ENCODE data around the gene ZNF148.

Gene ZNF148

GRCh38 chr3:125236331-125236903 is 138.7 kb downstream of the ZNF148 start:
- DNase-seq = no peak
- no peaks in the 10 kb centered on the region for H3K9me3 Mint-ChIP-seq
- no peak overlapping the region for H3K4me3 Mint-ChIP-seq
- peak overlapping the region; percentile 6 for H3K27ac Mint-ChIP-seq
- H3K36me3 Mint-ChIP-seq (ENCODE audit: low read depth) = peaks cover 43% of the 10 kb centered on the region
- no peaks in the 10 kb centered on the region for H3K4me1 Mint-ChIP-seq
- no peaks in the 10 kb centered on the region for H3K27me3 Mint-ChIP-seq (ENCODE audit: low read depth, poor library complexity)
- TF ChIP-seq CTCF (IDR thresholded peaks at IDR 0.05) = no peak

- Mint-ChIP-seq H3K4me3 (no peak overlapping the region), H3K36me3 (ENCODE audit: low read depth) (peaks cover 39% of the 10 kb centered on the region), H3K4me1 (no peaks in the 10 kb centered on the region), H3K27me3 (ENCODE audit: low read depth, poor library complexity) (no peaks in the 10 kb centered on the region), H3K27ac (no peak overlapping the region), H3K9me3 (no peaks in the 10 kb centered on the region)
- DNase-seq = no peak
- no peak for TF ChIP-seq CTCF (IDR thresholded peaks at IDR 0.05)
These were observed 140.3 kb downstream of the ZNF148 start for GRCh38 chr3:125234831-125235230.

GRCh38 chr3:125232401-125232800 is 142.7 kb downstream of the ZNF148 start:
- no peak overlapping the region for H3K4me3 Mint-ChIP-seq
- no peak for TF ChIP-seq CTCF (IDR thresholded peaks at IDR 0.05)
- H3K9me3 Mint-ChIP-seq = no peaks in the 10 kb centered on the region
- no peaks in the 10 kb centered on the region for H3K27me3 Mint-ChIP-seq (ENCODE audit: low read depth, poor library complexity)
- H3K27ac Mint-ChIP-seq = no peak overlapping the region
- peaks cover 35% of the 10 kb centered on the region for H3K36me3 Mint-ChIP-seq (ENCODE audit: low read depth)
- H3K4me1 Mint-ChIP-seq = no peaks in the 10 kb centered on the region
- DNase-seq = no peak

GRCh38 chr3:125231895-125232294 is 143.2 kb downstream of the ZNF148 start:
- no peak overlapping the region for H3K4me3 Mint-ChIP-seq
- peaks cover 31% of the 10 kb centered on the region for H3K36me3 Mint-ChIP-seq (ENCODE audit: low read depth)
- no peak for TF ChIP-seq CTCF (IDR thresholded peaks at IDR 0.05)
- no peaks in the 10 kb centered on the region for H3K9me3 Mint-ChIP-seq
- DNase-seq = no peak
- no peak overlapping the region for H3K27ac Mint-ChIP-seq
- H3K27me3 Mint-ChIP-seq (ENCODE audit: low read depth, poor library complexity) = no peaks in the 10 kb centered on the region
- no peaks in the 10 kb centered on the region for H3K4me1 Mint-ChIP-seq

- Mint-ChIP-seq H3K9me3 (no peaks in the 10 kb centered on the region), H3K4me1 (no peaks in the 10 kb centered on the region), H3K27me3 (ENCODE audit: low read depth, poor library complexity) (no peaks in the 10 kb centered on the region), H3K4me3 (no peak overlapping the region), H3K27ac (no peak overlapping the region), H3K36me3 (ENCODE audit: low read depth) (peaks cover 22% of the 10 kb centered on the region)
- no peak for TF ChIP-seq CTCF (IDR thresholded peaks at IDR 0.05)
- DNase-seq = no peak
These were observed 145.4 kb downstream of the ZNF148 start for GRCh38 chr3:125229707-125230106.

GRCh38 chr3:125229168-125229567 is 146.0 kb downstream of the ZNF148 start:
- no peak for DNase-seq
- no peaks in the 10 kb centered on the region for H3K4me1 Mint-ChIP-seq
- H3K27ac Mint-ChIP-seq = no peak overlapping the region
- H3K4me3 Mint-ChIP-seq = no peak overlapping the region
- H3K36me3 Mint-ChIP-seq (ENCODE audit: low read depth) = peaks cover 22% of the 10 kb centered on the region
- H3K27me3 Mint-ChIP-seq (ENCODE audit: low read depth, poor library complexity) = no peaks in the 10 kb centered on the region
- TF ChIP-seq CTCF (IDR thresholded peaks at IDR 0.05) = no peak
- H3K9me3 Mint-ChIP-seq = no peaks in the 10 kb centered on the region
